Keratinocyte (primary cell): ENCODE data around the gene ZFP91. TPM values are rescaled to one million over a fixed set of nuclear protein-coding genes. Genes with fewer than 3 reads are reported as not detected.
A peak's percentile ranks its signal among the peaks of the same experiment; 100 is the strongest.

ENCODE experiments used
- DNase-seq: peaks from one replicate; pipeline ENCODE4 v3.0.0-alpha.2; 2011; ENCODE audit warnings: low read depth, missing footprints, low spot score
- FAIRE-seq: peaks from 2 replicates; lab custom pipeline; 2011; peaks lifted over from hg19 to GRCh38; lab: Jason Lieb, UNC
- H2AFZ ChIP-seq: 2 replicates; pipeline ENCODE4 v1.6.0; 2012; ENCODE audit warnings: low read length, control low read depth, inconsistent platforms; ENCODE audit not compliant: control insufficient read depth
- H3K27ac ChIP-seq: 2 replicates; pipeline ENCODE4 v1.5.1; 2011; ENCODE audit warnings: low read length; ENCODE audit not compliant: control insufficient read depth, insufficient read depth
- H3K27me3 ChIP-seq: 3 replicates; pipeline ENCODE4 v1.6.0; 2011; ENCODE audit warnings: low read length; ENCODE audit not compliant: control insufficient read depth, insufficient read depth; ENCODE audit errors: extremely low read depth
- H3K36me3 ChIP-seq, 2 experiments: 2 replicates in 1 of 2; 3 replicates in 1 of 2; pipeline ENCODE4 v1.5.1; 2011; ENCODE audit warnings: low read length in 2 of 2, mild to moderate bottlenecking in 1 of 2; ENCODE audit not compliant: control insufficient read depth in 2 of 2, insufficient read depth in 2 of 2; ENCODE audit errors: extremely low read depth in 1 of 2
- H3K4me1 ChIP-seq: 3 replicates; pipeline ENCODE4 v1.5.1; 2011; ENCODE audit warnings: low read length; ENCODE audit not compliant: control insufficient read depth, insufficient read depth; ENCODE audit errors: extremely low read depth
- H3K4me2 ChIP-seq: 3 replicates; pipeline ENCODE4 v1.6.0; 2011; ENCODE audit warnings: low read depth, low read length; ENCODE audit not compliant: control insufficient read depth, insufficient read depth; ENCODE audit errors: extremely low read depth
- H3K4me3 ChIP-seq, 3 experiments: fragments of 200-600 bp in 1 of 3; sonication (generic) in 1 of 3; 2 replicates in 2 of 3; 3 replicates in 1 of 3; pipeline ENCODE4 v1.5.1; 2011 to 2016; ENCODE audit warnings: low read length in 3 of 3, mild to moderate bottlenecking in 3 of 3, control low read depth in 2 of 3, inconsistent platforms in 1 of 3, low read depth in 1 of 3, mixed read lengths in 1 of 3, mixed run types in 1 of 3, moderate library complexity in 1 of 3; ENCODE audit not compliant: control insufficient read depth in 2 of 3, insufficient read depth in 2 of 3; ENCODE audit errors: extremely low read depth in 1 of 3
- H3K79me2 ChIP-seq: 2 replicates; pipeline ENCODE4 v1.6.0; 2012; ENCODE audit warnings: low read length; ENCODE audit not compliant: control insufficient read depth, insufficient read depth
- H3K9ac ChIP-seq: 3 replicates; pipeline ENCODE4 v1.6.0; 2011; ENCODE audit warnings: low read length; ENCODE audit not compliant: control insufficient read depth, insufficient read depth; ENCODE audit errors: extremely low read depth
- H3K9me1 ChIP-seq: 3 replicates; pipeline ENCODE4 v1.6.0; 2011; ENCODE audit warnings: low read length; ENCODE audit not compliant: control insufficient read depth, insufficient read depth; ENCODE audit errors: extremely low read depth
- H3K9me3 ChIP-seq: 2 replicates; pipeline ENCODE4 v1.5.1; 2012; ENCODE audit warnings: low read depth, low read length; ENCODE audit not compliant: control insufficient read depth
- H4K20me1 ChIP-seq: 3 replicates; pipeline ENCODE4 v1.6.0; 2011; ENCODE audit warnings: low read length; ENCODE audit not compliant: control insufficient read depth, insufficient read depth; ENCODE audit errors: extremely low read depth
- CTCF ChIP-seq, 3 experiments: IDR thresholded peaks in 1 of 3; conservative IDR thresholded peaks in 1 of 3; optimal IDR thresholded peaks in 1 of 3; 2 replicates in 2 of 3; 3 replicates in 1 of 3; pipeline versions ENCODE3 to v1.5.1; 2011; ENCODE audit warnings: low read length in 3 of 3, mild to moderate bottlenecking in 3 of 3, moderate library complexity in 2 of 3, control low read depth in 1 of 3, inconsistent platforms in 1 of 3; ENCODE audit not compliant: insufficient read depth in 2 of 3; ENCODE audit errors: extremely low read depth in 1 of 3
- EZH2 ChIP-seq: IDR thresholded peaks from one replicate; pipeline ENCODE4 v1.6.1; 2012; ENCODE audit warnings: inconsistent platforms, mild to moderate bottlenecking, low read length, moderate library complexity
- dilution Hi-C: fragments of 300-500 bp; cut with MboI; formaldehyde crosslinking; loops from one replicate; pipeline ENCODE4 v1.7.0; 2020; ENCODE audit warnings: low sequenced_read_pairs; ENCODE audit not compliant: extremely low pct_ligation_motif_present
- polyA plus RNA-seq, 5 experiments: library from polyadenylated mRNA; depleted of rRNA in 3 of 5; stranded (reverse) in 3 of 5; stranded (forward) in 1 of 5; unstranded in 1 of 5; fragments of >200 nt; gene quantifications; 1 replicate in 1 of 5; 2 replicates in 3 of 5; 3 replicates in 1 of 5; pipeline versions ENCODE4 v1.2.1 to v1.2.3, GENCODE V29; 2011 to 2012; ENCODE audit warnings: missing spikeins in 2 of 5, low read depth in 1 of 5, low replicate concordance in 1 of 5

Gene ZFP91
- polyA plus RNA-seq, 1 donor (not counting 4 experiments of a cell fraction or from before 2014, with no cell fraction given), result 45.6 TPM

GRCh38 chr11:58575377-58576020, 3.4 kb upstream of the ZFP91 start, which contains the start of gene LPXN:
LPXN (minus strand) TSS chr11:58575856; CDS start chr11:58575772, 84 bp downstream.
- Histone ChIP-seq H3K9me3 (no peaks in the 10 kb centered on the region), H3K27ac (peak within 1 kb of the TSS; percentile 100), H3K4me3 (peak within 1 kb of the TSS; percentile 38 to 60 (median 44)), H3K9me1 (no peaks in the 10 kb centered on the region), H3K27me3 (no peaks in the 10 kb centered on the region), H4K20me1 (no peaks in the 10 kb centered on the region), H3K9ac (peak within 1 kb of the TSS; percentile 100), H3K79me2 (peaks cover 29% of the 10 kb centered on the region), H3K4me2 (peak within 1 kb of the TSS; percentile 97), H2AFZ (no peak within 1 kb of the TSS), H3K36me3 (peaks cover 0 to 3% of the 10 kb centered on the region in 2 experiments), H3K4me1 (peaks cover 46% of the 10 kb centered on the region)
- FAIRE-seq (peak; percentile 77), DNase-seq (peak; percentile 57)
- no peak for TF ChIP-seq EZH2
- TF ChIP-seq CTCF (optimal IDR thresholded peaks at IDR 0.05 in 1 of 3, IDR thresholded peaks at IDR 0.05 in 1 of 3, conservative IDR thresholded peaks at IDR 0.05 in 1 of 3; ENCODE audit: extremely low read depth in 1 of 3, insufficient read depth in 2 of 3, low read length in 3 of 3), result no peak
- dilution Hi-C loops, result no loop called here

GRCh38 chr11:58576887-58577471, 1.9 kb upstream of the ZFP91 start:
- Histone ChIP-seq H3K27me3 (no peaks in the 10 kb centered on the region), H3K9me1 (no peaks in the 10 kb centered on the region), H3K36me3 (no peaks in the 10 kb centered on the region), H2AFZ (no peak overlapping the region), H3K9me3 (no peaks in the 10 kb centered on the region), H3K27ac (peak overlapping the region; percentile 100), H3K4me2 (peak overlapping the region; percentile 97), H3K79me2 (peaks cover 37% of the 10 kb centered on the region), H3K4me3 (peak overlapping the region; percentile 84 to 96 (median 89)), H3K9ac (peak overlapping the region; percentile 100), H4K20me1 (peaks cover 2% of the 10 kb centered on the region), H3K4me1 (peaks cover 57% of the 10 kb centered on the region)
- TF ChIP-seq EZH2 (no peak), CTCF (optimal IDR thresholded peaks at IDR 0.05 in 1 of 3, IDR thresholded peaks at IDR 0.05 in 1 of 3, conservative IDR thresholded peaks at IDR 0.05 in 1 of 3; ENCODE audit: extremely low read depth in 1 of 3, insufficient read depth in 2 of 3, low read length in 3 of 3) (peak in 2 of 3 experiments; percentile 49 to 50)
- dilution Hi-C loops, result no loop called here
- DNase-seq (no peak), FAIRE-seq (no peak)
